Body of pancreas (tissue), 4 donors: Measurements from ENCODE around the gene MT3.

ENCODE experiments used
- POLR2A ChIP-seq, 3 donors: fragments of 450-650 bp; IDR thresholded peaks; one replicate each; pipeline ENCODE4 v1.6.1; 2016; ENCODE audit warnings: antibody characterized with exemption in 3 of 3, mild to moderate bottlenecking in 2 of 3
- TF ChIP-seq, protein P1 (sequence below), 7 experiments: fragments of 450-650 bp in 4 of 7; fragments of 200-600 bp in 3 of 7; sonication (generic) in 3 of 7; IDR thresholded peaks; one replicate each; pipeline ENCODE4 v1.5.1; 2016 to 2019; ENCODE audit warnings: antibody characterized with exemption in 7 of 7

GRCh38 chr16:56608043-56608875 is 18.9 kb downstream of the MT3 start, which contains the start of gene MT2A:
- TF ChIP-seq, protein P1, sequence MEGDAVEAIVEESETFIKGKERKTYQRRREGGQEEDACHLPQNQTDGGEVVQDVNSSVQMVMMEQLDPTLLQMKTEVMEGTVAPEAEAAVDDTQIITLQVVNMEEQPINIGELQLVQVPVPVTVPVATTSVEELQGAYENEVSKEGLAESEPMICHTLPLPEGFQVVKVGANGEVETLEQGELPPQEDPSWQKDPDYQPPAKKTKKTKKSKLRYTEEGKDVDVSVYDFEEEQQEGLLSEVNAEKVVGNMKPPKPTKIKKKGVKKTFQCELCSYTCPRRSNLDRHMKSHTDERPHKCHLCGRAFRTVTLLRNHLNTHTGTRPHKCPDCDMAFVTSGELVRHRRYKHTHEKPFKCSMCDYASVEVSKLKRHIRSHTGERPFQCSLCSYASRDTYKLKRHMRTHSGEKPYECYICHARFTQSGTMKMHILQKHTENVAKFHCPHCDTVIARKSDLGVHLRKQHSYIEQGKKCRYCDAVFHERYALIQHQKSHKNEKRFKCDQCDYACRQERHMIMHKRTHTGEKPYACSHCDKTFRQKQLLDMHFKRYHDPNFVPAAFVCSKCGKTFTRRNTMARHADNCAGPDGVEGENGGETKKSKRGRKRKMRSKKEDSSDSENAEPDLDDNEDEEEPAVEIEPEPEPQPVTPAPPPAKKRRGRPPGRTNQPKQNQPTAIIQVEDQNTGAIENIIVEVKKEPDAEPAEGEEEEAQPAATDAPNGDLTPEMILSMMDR (IDR thresholded peaks at IDR 0.05) = no peak
- peak; percentile 85 to 94 (median 93) for TF ChIP-seq POLR2A (IDR thresholded peaks at IDR 0.05)
